Urothelium cell line (cell line): Measurements from ENCODE around the gene LINGO3.
"Not testable (repeated sequence)": the region's sequence is repeated elsewhere in the genome, so short reads cannot be mapped to it uniquely, and the experiment has no call there.

ENCODE experiments used
- DNase-seq: peaks from one replicate; pipeline ENCODE4 v3.0.0; 2011; ENCODE audit warnings: low spot score, mixed read lengths
- FAIRE-seq: peaks from 2 replicates; lab custom pipeline; 2011; peaks lifted over from hg19 to GRCh38; lab: Jason Lieb, UNC

The LINGO3 gene

DNA sequence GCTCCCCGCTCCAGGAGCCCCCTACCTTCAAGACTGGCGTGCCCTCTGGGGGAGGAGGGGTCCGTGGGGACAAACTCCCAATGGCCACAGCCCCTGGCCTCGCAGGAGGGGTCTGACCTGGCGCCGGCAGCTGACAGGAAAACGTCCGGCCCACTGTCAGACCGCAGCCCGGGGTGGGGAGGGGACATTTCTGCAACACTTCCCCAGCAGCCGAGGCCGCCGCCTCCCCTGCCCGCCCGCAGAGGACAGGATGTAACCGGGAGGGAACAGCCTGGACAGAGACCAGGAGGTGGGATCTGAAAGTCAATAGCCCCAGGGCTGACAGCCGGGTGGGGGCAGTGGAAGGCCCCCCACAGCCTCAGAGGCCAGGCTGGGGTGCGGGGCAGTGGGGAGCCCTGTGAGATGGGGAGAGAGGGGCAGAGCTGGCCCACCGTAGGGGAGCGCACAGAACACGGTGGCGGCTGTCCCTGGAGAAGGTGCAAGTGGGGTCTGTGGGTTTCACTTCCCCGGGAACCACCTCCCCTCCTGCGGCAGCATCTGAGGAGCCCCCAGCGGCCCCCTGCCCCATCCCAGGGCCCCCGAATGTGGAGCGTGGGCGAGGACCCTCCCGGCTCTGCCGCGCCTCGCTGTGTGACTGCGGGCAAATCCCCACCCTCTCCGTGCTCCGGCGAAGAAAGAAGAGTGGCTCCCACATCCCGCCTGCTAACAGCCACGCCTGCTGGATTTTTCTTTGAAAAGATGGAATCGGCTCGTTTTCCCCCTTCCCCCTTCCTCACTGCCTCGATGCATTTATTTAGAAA, 25.7 kb downstream of the LINGO3 start, which contains the start of gene PEAK3:
Gene PEAK3 (minus strand): TSS at position 114 of the 800 bp plus-strand sequence. CDS start 1,244 bp downstream, outside the sequence.
- FAIRE-seq (no peak), DNase-seq (no peak)

DNA sequence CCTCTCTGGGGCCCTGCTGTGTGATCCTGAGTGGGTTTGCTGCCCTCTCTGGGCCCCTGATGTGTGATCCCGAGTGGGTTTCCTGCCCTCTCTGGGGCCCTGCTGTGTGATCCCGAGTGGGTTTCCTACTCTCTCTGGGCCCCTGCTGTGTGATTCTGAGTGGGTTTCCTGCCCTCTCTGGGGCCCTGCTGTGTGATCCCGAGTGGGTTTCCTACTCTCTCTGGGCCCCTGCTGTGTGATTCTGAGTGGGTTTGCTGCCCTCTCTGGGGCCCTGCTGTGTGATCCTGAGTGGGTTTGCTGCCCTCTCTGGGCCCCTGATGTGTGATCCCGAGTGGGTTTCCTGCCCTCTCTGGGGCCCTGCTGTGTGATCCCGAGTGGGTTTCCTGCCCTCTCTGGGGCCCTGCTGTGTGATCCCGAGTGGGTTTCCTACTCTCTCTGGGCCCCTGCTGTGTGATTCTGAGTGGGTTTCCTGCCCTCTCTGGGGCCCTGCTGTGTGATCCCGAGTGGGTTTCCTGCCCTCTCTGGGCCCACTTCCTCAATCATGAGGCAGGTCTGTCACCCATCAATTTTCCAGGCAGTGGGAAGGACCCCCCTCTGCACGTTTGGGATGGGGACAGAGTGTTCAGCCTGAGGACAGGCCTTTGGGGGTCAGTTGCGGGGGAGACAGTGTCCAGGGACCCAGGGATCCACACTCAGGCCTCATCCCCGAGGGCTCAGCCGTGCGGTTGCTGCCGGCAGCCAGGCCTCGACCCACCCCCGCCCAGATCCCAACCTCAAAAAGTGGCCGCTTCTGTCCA, 26.5 kb downstream of the LINGO3 start:
- FAIRE-seq, DNase-seq: not testable (repeated sequence)

DNA sequence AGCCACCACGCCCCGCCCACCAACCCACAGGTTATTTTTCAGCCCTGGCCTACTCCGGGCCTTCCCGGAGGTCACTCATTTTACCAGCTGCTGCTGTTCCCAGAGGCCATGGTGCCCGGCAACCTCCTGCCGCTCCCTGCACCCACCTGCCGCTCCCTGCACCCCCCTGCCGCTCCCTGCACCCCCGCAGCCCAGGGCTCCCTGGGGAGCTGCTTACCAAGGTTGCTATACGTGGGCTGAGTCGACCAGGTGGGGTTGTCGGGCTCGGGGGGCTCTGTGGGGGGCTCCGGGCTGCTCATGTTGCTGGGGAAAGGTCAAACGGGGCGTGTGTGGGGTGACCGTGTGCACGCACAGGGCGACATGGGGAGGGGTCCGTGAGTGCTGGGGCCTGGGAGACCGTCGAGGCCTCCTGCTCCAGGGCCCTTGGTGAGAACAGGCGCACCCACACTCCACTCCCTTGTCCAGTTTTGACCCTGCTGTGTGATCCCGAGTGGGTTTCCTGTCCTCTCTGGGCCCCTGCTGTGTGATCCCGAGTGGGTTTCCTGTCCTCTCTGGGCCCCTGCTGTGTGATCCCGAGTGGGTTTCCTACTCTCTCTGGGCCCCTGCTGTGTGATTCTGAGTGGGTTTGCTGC, 27.2 kb downstream of the LINGO3 start:
- DNase-seq (no peak), FAIRE-seq (no peak)

DNA sequence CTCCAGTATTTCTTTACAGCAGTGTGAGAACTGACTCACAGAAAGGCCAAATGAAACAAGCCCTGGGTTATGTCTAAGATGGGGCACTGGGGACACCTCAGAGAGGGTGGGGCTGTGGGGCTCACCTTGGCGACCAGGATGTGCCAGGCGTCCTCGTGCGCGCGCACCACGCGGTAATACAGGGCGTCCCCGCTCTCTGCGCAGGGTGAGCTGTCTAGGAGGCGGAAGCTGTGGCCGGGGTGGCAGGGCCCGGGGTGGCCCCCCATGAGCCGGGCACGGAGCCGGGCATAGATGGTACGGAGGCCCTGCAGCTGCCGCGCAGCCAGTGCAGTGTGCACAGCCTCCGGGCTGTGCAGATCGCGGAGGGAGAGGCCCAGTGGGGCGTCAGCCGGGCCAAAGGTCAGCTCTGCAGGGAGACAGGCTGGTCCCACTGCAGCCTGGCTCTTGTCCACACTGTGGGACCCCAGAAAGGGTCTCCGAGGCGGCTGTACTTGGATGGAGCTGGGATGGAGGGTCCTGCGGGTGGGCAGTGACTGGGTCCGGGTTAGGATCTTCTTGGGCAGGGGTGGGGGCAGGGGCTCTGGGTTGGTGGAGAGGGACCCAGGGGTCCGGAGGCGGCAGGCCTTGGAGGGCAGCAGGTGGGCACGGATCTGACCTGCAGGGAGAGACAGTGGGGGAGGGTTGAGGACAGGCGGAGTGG, 29.3 kb downstream of the LINGO3 start:
- no peak for DNase-seq
- no peak for FAIRE-seq

DNA sequence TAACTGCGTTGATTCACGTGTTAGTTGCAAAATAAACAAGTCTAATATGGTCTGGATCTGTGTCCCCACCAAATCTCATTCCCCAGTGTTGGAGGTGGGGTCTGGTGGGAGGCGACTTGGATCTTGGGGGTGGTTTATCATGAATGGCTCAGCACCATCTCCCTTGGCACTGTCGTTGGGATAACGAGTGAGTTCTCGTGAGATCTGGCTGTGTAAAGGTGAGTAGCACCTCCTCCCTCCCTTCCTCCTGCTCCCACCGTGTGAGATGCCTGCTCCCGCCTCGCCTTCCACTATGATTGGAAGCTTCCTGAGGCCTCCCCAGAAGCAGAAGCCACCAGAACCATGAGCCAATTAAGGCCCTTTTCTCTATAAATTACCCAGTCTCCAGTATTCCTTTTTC, 30.8 kb downstream of the LINGO3 start:
- DNase-seq (no peak), FAIRE-seq (no peak)

DNA sequence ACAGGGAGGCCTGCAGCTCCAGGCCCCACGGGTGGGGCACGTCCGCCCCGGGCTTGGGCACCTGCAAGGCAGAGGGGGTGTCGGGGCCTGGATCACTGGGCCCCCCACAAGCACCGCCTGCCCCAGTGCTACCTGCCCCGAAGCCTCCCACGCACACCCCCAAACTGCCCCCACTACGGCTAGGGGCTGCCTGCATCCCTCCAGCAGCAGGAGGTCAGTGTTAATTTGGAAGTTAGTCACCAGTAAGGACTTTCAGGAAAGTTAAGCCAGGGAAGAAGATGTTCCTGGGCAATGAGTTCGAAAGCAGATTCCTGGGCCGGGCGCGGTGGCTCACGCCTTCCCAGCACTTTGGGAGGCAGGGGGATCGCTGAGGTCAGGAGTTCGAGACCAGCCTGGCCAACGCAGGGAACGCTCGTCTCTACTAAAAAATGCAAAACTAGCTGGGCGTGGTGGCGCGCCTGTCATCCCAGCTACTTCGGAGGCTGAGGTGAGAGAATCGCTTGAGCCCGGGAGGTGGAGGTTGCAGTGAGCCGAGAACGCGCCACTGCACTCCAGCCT, 31.4 kb downstream of the LINGO3 start:
- DNase-seq (no peak), FAIRE-seq (no peak)

DNA sequence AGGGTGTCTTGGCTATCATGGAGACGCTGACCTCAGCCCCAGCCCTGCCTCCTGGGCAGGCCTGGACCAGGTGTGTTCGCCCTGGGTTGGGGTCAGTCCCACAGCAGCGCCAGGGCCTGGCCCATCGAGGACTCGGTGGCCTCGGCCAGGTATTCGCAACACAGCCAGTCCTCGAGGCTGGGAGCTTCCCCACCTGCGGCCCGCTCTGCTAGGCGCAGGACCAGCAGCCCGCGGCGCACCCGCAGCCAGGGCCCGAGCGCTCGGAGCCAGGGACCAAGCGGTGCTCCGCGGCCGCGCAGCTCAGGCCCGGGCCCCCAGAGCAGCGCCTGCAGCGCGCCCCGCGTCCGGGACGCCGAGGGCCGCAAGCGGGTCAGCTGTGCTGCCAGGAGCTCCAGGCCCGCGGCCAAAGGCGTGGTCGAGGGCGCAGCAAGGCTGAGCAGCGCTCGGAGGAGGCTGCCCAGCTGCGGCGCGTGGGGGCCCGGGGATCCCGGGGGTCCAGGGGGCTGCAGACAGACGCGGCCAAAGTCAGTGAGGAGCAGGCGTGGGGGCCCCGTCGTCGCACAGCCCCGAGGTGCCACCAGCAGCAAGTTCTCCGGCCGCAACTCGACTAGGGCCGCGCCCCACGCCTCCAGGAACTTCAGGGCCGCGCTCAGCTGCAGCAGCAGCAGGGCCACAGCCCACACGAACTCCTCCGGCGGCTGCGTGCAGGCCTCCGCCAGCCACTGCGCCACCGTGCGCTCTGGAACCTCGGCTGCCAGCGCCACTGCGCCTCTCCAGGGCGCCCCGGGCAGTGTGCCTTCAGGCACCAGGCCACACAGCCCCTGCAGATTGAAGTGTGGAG, 32.1 kb downstream of the LINGO3 start:
- DNase-seq (no peak), FAIRE-seq (no peak)

DNA sequence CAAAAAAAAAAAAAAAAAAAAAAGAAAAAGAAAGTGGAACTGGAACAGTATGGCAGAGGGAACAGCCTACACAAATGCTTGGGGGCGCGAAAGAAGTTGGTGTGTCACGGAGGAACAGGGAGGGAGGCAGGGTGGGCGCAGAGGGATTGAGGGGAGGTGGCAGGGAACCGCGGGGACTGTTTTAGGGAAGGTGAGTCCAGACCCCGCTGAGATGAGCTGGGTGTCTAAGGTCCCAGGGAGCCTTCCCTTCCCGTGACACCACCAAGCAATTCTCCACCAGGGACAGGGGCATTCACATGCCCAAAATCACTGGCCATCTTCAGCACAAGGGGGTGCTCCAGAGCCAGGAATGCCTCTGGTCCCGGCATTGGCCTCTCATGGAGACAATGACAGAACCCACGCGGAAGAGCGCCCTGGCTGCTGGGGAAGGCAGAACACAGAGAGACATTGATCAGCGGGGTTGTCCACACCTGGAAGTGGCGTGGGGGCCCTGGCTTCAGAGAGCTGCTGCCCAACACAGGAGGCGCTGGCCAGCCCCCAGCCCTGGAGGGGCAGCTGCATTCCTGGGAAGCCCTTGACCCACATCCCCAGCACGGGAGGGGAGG, 32.9 kb downstream of the LINGO3 start:
- DNase-seq (peak; percentile 38), FAIRE-seq (no peak)

DNA sequence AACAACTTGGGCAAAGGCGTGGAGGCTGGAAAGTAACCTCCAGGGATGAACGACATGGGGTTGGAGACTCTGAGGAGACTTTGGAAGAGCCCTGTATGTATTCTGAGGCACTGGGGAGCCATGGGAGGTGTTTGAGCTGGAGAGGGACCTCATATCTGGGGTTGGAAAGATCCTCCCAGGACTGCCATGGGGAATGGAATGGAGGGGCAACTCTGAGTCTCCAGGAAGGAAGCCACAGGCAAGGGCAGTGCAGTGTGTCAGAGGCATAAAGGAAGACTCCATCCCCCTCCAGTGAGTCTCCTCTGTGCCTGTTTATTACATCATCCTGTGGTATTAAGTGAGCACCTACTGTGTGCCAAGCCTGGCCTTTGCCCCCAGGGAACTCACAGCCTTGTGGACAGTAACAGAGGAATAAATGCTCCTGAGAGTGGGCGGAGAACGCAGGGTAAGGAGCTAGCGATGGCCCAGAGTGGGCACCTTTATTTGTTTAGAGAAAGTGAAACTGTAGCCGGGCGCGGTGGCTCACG, 33.7 kb downstream of the LINGO3 start:
- FAIRE-seq, result no peak
- DNase-seq, result no peak

DNA sequence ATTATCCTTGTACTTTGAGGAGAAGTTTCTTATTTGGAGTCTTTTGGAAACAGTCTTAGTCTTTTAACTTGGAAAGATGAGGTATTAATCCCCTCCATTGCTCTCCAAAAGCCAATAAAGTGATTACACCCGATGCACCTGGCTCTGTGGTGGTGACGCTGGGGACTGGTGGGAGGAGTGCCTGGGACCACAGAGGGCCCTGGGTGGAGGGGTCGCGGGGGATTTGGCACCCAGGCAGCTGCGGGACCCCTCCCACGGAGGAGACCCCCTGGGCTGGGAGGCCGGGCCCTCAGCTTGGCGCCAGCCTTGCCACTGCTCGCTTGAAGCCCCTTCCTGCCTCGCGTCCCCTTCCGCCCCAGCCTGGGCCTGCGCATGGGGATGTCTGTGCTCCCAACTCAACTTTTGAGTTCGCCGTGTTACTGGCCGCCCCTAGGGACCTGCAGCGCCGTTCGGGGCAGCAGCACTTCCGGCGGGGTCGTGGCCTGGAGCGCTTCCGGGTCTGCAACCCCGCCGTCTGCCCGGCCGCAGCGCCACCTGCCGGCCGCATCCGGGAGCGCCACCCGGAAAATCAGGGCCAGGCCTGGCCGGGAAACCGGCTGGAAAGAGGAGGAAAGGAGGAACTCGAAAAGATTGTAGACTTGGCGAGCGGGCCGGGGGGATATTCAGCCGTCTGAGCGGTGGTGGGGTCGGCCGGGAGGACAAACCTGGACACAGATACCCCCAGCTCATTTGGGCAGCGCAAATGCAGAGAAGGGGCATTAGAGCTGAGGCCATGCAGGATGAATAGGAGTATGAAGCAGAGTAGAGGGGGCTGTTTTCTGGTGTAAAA, 34.4 kb downstream of the LINGO3 start:
- FAIRE-seq (no peak), DNase-seq (peak; percentile 85)

DNA sequence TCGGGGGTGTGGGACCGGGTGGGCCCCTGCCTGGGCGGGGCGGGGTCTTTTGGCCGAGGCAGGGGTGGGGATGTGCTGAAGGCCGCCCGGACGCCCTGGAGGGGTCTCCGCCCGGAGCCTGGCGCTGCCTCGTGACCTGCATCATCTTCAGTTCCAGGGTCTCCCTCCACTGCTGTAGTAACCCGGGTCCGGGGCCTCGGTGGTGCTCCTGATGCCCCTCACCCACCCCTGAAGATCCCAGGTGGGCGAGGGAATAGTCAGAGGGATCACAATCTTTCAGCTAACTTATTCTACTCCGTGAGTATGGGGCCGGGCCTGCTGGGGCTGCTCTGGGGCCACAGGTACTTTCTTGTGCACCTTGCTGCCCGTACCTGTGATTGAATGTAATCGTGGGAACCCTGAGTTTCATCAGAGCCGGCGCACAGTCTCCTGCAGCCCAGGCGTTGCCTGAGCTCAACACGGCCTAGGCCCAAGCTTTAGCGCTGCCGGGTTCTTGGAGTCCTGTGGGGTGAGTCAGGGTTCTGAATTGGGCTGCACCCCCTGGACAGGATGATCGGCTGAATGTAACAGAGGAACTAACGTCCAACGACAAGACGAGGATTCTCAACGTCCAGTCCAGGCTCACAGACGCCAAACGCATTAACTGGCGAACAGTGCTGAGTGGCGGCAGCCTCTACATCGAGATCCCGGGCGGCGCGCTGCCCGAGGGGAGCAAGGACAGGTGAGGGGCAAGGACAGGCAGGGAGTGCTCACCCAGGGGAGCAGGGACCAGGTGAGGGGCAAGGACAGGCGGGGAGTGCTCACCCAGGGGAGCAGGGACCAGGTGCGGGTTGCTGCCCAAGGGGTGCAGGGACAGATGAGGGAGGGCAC, 36.5 kb downstream of the LINGO3 start:
- FAIRE-seq, result no peak
- DNase-seq, result no peak

DNA sequence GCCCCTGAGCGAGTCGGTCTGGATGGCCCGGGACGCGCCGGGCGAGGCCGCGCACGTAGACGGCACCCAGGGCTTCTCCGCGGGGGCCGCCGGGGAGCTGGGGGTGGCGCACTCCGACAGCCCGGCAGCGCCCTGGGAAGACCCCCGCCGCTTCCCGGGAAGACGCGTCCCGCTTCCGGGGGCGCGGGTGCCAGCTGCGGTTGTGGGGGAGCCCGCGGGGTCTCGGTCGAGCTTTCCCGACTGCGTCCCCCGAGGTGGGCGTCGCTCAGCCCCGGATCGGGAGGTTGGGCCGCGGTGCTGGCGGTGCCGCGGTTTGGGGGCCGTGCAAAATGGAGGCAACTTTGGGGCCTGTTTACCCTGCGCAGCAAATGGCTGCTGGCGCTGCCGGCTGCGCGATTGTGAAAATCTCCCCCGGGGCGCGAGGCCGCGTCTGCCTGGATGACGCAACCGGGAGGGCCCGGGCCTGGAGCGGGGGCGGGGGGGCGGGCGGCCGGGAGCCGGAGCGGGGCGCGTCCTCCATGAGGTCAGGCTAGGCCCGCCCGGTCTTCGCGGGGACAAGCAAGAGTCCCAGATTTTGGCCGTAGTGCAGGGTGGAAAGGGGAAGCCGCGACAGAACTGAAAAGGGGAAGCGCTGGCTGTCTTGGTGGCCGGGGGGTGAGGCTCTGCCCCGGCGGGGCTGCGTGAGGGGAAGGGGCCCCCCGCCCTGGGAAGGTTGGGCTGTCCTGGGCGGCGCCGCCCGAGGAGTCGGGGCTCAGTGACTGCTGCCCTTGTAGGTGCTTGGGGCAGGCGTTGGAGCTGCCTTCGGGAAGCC, 37.3 kb downstream of the LINGO3 start:
- no peak for FAIRE-seq

DNA sequence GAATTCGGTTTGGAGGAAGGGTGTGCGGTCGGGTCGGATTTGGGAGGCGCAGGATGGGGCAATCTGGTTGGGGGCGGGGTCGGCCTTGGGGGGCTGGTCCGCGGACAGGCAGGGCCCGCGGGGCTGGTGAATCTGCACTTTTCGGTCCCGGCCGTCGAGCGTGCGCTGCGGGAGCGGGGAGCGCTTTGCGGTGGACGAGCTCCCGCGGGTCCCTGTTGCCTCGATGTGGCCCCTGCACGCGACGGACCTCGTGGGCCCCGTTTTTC, 37.9 kb downstream of the LINGO3 start:
- DNase-seq (no peak), FAIRE-seq (no peak)

More for the DNA sequence above, 37.3 kb downstream of the LINGO3 start:
- DNase-seq, result peak; percentile 58

DNA sequence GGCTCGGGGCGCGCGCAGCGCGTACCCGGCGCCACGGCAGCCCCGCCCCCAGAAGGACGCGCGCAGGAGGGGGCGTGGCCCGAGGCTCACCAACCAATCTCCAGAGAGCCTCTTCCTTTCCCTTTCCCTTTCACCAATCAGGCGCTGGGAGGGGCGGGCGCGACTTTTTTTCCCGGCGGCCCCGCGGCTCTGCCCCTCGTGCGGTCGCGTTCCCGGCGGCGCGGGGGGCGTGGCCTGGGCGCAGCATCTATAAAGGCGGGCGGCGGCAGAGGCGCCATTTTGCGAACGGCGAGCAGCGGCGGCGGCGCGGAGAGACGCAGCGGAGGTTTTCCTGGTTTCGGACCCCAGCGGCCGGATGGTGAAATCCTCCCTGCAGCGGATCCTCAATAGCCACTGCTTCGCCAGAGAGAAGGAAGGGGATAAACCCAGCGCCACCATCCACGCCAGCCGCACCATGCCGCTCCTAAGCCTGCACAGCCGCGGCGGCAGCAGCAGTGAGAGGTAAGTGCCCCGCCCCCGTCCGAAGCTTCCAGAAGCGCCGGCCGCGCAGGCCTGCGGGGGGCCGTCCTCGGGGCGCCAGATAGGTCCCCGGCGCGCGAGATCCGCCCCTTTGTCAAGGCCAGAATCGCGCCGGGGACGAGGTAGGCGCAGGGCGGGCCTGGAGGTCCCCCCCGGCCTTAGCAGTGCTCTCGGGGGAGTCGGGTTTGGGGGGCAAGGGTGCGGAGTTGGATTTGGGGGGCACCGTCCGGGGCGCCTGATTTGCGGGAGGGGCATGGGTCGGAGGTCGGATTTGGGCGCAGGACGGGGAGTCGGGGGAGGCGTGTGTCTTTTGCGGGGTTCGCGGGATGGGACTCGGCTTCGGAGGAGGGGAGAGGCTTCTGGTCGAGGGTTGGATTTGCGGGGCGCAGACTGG, 38.5 kb downstream of the LINGO3 start:
- DNase-seq (peak; percentile 99), FAIRE-seq (no peak)

DNA sequence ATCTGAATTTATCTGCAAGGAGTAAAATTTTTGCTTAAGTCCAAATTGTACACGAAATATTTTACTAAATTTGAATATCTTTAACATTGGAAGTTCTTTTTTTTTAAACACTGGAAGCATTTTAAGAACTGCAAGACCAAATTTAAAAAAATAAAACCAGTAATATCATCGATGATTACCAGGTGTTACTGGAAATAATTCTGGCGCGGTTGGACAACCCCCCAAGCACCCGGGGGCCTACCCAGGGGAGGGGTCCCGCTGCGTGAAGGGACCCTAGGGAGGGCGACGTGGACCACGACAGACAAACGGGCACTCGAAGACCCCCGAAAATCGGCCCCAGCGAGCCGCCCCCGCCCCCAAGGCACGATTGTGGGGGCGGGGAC, 39.1 kb downstream of the LINGO3 start:
- DNase-seq, result no peak
- FAIRE-seq, result no peak

DNA sequence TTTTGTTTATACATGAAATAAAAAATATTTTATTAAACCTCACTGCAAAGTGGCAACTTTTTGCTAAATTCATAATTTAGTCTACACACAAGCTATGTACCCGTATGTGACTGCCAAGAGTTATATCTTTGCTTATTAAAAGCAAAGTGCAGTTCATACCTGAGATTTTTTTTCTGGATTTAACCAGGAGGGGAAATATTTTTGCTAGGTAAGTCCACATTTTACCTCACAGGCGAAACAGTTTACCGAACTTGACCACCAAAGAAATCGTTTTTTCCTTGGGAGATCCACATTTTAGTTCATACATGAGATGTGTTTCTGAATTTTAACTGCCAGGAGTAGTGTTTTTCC, 39.5 kb downstream of the LINGO3 start:
- FAIRE-seq (no peak), DNase-seq (no peak)
